SK-N-MC (cell line): Measurements from ENCODE around the gene JMJD8.

ENCODE experiments used
- EZH2 ChIP-seq: fragments of 200-600 bp; sonication (generic); IDR thresholded peaks from one replicate; pipeline ENCODE4 v1.6.1; 2017; ENCODE audit warnings: antibody characterized with exemption
- POLR2AphosphoS5 ChIP-seq: IDR thresholded peaks from 2 replicates; pipeline ENCODE4 v1.6.1; 2012; ENCODE audit warnings: mild to moderate bottlenecking, low read depth, low read length, borderline replicate concordance

GRCh38 chr16:666572-666971 is 17.6 kb downstream of the JMJD8 start:
- TF ChIP-seq EZH2 (no peak), POLR2AphosphoS5 (no peak)
